ENCODE measurements around the gene MOK.
"Not testable (repeated sequence)": the region's sequence is repeated elsewhere in the genome, so short reads cannot be mapped to it uniquely, and the experiment has no call there.

Gene MOK

DNA sequence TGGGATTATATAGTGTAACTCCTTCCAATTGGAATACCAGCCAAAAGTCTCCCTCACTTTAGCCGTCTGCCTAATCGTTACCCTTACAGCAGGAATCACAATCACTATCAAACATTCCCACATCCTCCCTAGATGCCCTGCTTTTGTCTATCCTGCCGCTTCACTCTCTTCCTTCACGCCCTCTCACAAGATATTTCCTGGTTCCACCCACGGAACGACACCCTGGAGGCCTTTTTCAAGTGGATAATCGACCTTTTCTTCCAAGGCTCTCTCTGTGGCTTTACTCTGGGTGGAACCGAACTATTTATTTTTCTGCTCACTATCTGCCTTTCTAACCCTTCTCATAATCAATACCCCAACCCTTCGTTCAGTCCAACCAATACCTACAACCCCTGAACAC lies 58.9 kb downstream of the MOK start:
- no peak for DNase-seq

DNA sequence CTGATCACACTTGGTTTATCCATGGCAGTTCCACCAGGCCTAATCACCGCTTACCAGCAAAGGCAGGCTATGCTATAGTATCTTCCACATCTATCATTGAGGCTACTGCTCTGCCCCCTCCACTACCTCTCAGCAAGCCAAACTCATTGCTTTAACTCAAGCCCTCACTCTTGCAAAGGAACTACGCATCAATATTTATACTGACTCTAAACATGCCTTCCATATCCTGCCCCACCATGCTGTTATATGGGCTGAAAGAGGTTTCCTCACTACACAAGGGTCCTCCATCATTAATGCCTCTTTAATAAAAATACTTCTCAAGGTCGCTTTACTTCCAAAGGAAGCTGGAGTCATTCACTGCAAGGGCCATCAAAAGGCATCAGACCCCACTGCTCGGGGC lies 61.2 kb downstream of the MOK start:
- not testable (repeated sequence) for DNase-seq

DNA sequence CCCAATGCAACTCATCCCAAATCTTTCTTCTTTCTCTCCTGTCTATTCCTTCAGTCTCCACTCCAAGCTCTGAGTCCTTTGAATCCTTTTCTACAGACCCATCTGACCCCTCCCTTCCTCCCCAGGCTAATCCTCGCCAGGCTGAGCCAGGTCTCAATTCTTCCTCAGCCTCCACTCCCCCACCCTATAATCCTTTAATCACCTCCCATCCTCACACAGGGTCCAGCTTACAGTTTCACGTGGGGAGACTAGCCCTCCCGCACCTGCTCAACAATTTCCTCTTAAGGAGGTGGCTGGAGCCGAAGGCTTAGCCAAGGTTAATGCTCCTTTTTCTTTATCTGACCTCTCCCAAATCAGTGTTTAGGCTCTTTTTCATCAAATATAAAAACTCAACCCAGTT lies 63.8 kb downstream of the MOK start:
- DNase-seq: no peak

DNA sequence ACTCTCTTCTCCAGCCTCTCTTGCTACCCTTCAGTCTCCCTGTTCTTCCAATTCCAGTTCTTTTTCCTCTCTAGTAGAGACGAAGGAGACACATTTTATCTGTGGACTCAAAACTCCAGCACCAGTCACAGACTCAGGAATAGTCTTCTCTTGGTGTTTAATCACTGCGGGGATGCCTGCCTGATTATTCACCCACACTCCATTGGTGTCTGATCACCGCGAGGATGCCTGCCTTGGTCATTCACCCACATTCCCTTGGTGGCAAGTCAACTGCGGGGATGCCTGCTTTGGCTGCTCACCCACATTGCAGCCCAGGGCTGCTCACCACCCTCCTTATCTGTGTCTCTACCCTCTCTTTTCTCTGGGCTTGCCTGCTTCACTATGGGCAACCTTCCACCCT lies 64.5 kb downstream of the MOK start:
- DNase-seq: peak; percentile 73

DNA sequence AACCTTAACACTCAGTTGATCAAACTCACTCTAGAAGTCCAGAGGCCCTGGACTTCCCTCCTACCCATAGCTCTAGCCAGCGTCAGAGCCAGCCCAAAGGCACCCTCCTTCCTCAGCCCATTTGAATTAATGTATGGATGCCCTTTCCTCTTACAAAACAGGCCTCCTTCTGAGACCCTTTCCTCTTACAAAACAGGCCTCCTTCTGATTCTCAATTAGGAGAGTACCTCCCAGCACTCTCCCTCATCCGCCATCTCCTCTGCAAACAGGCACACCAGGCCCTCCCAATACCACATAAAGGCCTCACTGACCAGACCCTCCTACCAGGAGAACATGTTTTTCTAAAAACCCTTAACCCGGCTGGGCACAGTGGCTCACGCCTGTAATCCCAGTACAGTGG lies 65.7 kb downstream of the MOK start:
- DNase-seq: no peak

DNA sequence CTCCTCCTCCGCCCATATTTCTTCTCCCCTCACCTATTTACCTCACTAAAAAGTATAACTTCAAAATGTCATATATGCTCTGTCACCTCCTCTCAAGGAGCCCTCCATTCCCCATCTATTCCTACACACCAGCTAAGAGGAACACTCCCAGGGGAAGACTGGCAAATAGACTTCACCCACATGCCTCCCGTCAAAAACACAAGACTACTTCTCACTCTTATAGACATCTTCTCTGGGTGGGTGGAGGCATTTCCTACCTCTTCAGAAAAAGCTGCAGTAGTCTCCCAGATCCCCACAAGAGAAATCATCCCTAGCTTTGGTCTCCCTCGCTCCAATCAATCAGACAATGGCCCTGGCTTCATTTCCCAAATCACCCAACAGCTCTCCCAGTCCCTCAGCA lies 66.2 kb downstream of the MOK start:
- DNase-seq: no peak

DNA sequence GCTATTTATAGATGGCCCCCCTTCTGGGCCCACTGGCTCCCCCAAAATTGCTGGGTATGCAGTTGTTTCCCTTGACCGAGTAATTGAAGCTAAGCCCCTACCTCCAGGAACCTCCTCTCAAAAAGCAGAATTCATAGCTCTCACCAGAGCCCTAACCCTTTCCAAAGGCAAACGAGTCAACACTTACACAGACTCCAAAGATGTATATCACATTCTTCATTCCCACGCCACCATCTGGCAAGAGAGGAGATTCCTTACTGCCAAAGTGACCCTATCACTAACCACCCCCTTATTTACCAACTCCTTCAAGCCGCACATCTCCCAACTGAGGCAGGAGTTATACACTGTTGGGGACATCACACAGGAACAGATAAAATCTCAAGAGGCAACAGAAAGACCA lies 66.8 kb downstream of the MOK start:
- peak; percentile 50 for DNase-seq

DNA sequence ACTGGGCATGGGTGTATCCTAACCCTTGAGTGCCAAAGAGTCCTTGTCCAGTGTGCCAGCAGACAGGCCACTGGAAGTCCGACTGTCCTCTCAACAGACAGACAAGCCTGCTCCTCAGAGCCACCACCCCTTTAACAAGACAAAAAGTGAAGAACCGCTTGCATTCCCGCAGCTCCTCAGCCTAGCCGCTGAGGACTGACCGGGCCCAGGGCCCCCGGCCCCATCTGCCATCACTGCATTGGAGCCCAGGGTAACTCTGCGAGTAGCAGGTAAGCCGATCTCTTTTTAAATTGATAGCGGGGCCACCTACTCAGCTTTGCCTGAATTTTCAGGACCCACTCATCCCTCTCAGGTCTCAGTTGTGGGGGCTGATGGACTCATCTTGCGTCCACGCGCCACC lies 68.9 kb downstream of the MOK start:
- DNase-seq: no peak

DNA sequence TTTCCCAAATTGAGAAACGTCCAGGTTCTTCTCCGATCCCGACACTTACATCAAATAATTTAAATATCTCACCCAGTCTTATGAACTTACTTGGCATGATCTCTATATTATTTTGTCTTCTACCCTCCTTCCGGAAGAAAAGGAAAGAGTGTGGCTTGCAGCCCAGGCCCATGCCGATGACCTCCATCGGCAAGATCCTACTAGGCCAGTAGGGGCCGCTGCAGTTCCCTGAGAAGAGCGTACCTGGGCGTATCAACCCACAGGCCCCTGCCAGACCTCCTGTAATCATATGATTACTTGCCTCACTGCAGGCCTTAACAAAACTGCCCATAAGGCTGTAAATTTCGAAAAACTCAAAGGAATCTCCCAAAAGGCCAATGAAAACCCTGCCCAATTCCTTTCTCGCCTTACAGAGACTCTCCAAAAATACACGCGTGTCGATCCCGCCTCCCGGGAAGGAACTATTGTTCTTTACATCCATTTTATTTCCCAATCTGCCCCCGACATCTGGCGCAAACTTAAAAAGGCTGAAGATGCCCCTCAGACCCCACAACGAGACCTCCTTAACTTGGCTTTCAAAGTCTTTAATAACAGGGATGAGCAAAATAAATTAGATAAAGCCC lies 69.6 kb downstream of the MOK start:
- peak; percentile 80 for DNase-seq

DNA sequence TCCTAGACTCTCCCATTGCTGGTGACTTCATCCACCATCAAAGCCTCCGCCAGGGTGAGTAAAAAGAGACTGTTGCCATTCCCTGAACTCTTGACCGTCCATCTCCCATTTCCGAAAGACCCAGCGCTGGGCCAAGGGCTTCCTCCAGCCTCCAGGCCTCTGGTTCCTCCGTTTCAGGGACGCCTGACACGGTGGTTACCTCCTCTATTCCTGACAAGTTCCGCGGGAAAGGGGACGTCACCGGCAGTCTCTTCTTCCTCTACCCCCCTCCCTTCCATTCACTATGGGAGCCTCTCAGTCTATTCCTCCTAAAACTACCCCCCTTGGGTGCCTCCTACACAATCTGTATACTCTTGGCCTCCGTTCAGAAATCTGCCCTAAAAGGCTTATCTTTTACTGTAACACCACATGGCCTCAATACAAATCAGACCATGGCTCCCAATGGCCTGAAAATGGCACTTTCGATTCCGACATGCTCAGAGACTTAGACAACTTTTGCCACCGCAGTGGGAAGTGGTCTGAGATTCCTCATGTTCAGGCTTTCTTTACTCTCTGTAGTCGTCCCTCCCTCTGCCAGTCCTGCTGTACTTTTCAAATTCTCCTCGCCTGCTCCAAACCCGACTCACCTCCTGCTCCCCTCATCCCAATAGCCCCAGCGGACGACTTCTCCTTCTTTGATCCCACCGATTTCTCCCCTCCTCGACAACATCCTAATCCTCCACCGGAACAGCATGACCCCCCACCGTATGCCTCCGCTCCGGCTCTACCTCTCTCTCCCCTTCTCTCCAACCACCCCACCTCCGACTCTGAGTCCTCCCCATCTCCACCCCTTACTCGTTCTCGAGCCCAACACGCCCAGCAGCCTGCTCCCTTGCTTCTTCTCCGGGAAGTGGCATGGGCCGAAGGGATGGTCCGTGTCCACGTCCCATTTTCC lies 70.4 kb downstream of the MOK start:
- no peak for DNase-seq

DNA sequence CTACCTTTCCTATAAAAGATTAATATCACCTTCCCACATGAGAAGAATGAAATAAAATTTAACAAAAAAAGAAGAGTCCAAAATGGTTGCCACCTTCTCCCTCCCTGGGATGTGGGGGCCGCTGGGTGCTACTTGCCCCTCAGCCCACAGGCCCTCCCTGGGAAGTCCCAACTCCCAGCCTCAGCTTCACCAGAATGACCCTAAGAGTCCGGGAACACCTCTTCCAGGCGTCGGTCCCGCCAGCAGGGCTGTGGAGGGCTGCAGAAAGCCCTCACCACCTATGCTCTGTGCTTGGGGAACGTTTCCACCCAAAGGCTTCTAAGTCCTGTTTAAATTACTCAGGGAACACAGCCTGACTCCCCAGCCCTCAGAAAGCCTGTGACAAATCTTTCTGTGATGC lies 71.9 kb downstream of the MOK start:
- no peak for DNase-seq

DNA sequence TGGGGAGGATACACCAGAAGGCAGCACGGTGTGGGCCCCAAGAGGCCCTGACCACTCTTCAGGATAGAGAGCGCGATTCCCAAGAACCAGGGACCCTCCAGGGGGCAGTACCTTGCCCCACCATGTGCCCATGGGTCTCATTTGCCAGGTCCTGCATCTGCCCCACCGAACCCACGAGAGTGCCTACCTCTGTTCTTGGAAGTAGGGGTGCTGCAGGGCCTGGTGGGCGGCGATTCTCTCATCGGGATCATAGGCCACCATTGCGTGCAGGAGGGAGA lies 72.7 kb downstream of the MOK start:
- DNase-seq: no peak

DNA sequence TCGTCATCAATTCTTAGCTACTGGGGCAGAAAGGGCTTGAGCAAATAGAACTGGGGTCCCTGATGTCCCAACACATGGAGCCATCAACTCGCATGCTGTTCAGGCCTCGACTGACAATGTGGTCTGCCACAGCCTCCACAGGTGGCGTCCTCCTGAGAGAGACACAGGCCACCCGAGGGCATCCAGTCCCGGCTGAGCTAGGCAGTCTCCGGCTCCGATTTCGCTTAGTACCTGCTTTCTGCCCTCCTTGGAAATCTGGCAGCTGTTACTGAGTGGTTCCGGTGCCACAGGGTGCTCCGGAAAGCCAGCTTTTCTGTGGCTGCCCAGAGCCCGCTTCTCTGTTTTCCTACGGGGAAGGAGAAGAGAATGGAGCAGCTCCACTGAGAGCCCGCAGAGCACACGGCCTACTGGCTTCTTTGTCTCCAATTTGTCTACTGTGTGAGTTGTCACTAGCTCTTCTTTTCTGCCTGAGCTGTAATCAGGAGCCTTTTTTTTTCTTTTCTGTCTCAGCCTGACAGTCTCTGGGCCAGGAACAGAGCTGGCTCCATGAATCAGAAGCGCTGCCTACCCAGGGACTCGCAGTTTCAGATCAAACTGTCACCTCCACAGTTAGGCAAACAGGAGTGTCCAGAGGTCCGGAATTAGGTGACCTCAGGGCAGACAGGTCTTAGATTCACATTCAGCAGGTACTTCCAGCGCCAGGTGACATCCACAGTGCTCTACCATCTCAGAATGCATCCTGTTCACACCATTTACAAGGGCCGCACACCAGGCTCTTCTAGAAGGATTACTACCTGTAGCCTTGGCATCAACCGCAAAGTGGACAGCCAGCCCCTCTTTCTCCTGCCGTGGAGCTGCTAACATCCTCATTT lies 73.3 kb downstream of the MOK start:
- no peak for DNase-seq

DNA sequence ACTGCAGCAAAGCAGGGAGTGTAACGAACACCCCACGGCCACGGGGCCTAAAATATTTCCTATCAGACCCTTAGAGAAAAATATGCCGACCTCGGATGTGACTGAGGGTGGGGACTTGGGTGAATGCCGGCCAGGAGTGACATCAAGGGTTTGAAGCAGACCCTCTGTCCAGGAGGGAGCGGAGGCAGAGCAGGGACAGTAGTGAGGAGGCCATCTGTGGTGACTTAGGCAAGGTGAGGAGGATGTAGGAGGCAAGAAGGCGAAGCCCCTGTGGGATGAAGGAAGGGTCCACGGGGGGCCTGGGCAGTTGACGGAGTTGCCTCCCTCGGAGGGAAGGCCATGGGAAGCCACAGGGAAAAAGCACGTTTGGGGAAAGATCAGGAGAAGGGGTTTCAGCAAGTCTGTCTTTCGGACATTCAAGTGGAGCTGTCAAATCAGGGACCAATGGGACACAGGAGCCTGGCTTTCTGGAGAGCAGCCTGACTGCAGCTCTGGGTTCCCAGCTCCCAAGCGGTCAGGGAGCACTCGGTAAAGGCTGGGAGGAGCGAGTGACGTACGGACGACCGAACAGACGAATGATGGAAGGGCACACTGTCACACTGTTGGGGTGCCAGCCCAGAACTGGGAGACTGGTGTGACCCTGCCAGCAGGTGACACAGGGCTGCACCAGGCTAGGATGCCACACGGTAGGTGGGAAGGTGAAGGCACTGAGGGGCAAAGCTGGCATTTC lies 74.3 kb downstream of the MOK start:
- no peak for DNase-seq

DNA sequence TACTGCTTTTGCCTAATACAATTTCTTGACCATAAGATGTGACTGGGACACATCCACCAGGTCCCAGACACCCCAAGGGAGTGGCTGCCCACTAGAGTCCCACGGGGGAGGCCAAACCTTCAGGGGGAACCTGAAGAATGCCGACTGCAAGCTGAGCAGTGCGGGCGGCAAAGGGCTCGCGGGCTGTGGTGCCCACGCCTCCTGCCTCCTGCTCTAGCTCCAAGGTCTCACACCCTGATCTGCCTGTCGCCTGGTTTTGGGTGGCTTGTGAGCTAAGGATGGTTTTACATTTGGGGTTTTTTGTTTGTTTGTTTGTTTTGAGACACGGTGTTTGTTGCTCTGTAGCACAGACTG lies 75.2 kb downstream of the MOK start:
- no peak for DNase-seq

DNA sequence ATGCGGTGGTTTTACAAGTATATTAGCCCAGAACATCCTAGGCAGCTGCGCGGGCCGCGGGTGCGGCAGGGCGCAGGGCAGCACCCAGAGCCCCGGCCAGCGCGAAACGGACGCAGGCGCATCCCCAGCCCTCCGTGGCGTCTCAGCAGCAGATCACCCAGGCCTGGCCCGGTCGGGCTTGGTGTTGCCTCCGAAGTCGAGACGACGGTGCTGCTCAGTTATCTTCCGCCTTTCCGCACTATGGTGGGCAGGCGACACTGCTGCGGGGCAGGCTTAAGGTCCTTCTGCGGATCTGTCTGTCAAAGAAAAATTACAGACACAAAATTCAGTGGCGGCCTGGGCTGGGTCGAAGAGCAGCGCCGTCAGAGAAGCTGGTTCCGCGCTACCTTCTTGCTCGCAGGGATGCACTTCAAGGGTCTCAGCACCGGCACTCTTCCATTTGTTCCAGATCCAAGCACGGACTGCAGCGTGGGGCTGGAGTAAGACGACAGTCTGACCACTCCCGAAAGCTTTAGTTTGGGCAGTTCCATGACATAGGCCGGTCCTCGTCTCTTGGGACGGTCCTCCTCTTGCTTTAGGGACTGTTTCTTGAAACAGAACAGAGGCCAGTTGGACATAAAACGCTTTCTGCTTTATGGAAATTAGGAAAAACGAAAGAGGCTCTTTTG lies 75.8 kb downstream of the MOK start:
- no peak for DNase-seq

DNA sequence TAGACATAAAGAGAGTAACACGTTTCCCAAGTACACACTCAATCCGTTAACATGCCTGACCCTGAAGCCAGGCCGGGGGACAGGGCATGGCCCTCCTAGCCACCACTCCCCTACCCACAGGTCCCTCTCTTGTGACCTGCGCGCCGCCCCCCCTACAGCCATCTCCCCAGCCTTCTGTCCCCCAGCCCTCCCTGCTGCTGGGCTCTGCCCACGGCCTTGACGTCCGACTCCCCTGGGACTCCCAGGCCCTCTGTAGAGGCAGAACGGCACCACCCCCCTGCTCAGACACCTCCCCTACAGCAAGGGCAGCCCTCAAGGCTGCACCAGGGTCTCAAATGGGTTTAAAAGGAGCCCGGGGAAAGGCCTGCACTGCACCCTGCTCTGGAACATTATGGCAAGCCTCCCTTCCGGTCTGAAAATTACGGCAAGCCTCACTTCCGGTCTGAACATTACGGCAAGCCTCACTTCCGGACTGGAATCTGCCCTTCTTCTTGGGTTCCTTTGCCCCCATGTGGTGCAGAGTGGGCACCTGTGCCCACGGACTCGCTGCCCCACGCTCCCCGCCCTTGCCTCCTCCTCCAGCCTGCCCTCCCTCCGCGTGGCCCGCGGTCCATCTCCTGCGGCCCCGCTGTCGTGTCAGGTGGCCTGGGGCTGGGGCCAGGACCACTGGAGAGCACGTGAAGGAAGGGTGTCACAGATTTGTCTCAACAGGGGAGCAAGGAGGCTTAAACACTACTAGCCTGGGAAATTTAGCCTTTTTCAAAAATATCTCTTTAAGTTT lies 77.6 kb downstream of the MOK start:
- DNase-seq: no peak

DNA sequence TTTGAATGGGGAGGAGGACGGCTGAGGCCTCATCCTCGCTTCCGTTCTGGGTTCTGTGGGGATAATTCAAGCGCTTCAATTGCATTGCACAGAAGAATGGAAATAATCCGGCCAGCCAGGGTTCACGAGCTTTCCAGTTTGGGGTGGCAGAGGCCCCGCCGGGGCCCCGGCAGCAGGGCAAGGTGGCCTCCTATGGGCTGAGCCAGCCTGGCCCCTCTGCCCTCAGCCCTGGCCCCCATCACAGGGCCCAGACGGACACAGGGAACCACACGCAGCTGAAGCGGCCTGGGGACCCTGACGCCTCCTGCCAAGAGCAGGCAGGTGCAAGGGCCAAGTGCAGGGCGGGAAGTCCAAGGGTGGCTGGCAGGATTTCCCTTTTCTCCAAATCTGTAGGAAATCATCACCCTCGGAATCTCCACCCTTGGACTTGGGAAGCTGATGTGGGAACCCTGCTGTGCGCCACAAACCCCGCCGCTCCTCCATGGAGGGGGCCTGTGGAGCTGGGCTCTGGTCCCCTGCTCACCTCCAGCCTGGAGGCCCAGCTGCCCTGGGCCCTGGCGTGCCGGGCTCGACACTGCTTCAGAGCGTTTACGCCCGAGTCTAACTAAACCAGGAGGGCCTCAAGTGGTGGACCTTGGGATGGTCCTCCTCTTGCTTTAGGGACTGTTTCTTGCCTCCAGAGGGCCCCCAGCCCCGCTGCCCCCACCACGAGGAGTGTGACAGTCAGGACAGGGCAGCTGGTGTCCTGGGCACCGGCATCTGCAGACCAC lies 78.4 kb downstream of the MOK start:
- DNase-seq: no peak

DNA sequence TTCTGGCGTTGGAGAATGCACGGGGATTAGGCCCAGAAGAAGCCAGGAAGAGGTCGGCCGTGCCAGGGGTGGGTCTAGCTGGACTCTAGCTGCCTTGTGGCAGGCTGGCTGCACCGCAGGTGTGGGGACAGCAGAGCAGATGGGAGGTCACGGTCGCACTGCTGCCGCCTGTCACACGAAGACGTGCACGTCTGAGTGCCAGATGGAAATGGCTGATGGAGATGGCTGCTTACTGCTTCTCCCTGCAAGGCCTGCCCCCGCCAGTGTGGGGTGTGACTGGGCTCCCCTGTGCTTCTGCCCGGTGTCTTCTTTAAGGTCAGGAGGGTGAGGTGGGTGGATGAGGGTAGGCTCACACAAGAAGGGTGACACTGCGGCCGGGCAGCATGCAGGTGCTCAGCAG lies 79.0 kb downstream of the MOK start:
- no peak for DNase-seq

DNA sequence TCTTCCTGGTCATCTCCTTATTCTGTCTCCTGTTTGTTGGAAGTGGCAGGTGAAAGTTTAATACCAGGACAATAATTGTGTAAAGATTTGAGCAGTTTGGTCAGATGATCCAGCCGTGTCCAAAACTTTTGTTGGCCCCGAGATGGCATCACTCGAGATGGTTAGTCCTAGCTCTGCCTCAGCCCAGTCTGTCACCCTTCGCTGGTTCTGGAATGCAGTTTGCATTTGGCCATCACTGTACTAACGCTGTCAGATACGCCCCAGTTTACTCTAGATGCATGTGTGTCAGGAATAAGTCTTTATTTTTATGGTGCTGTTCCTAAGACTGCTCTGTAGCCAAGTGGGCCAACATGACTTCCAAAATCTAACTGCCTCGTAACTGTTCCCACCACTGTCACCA lies 79.6 kb downstream of the MOK start:
- DNase-seq: no peak

DNA sequence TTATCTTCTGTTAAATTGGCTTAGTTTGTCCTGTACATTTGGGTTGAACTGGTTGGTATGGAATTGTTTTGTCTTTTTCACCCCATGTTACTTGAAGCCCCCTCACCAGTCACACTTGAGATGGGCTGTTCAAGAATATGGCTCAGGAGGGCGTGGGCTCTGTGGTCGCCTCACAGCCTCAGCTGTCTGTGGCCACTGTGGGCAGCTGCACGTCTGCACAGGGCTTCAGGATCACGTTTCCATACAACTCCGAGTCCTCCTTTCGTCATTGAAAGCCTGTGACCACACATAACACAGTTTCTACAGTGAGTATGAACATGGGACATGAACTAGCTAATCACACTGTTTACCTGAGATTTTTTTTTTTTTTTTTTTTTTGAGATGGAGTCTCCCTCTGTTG lies 81.3 kb downstream of the MOK start:
- DNase-seq: no peak

Measured in EL (cell line).